GM11168 (cell line): ENCODE data around the gene ESYT2.

Experiments used
- in situ Hi-C: fragments of 300-500 bp; cut with MboI; formaldehyde crosslinking; loops from one replicate; pipeline ENCODE4 v1.12.0; 2022; ENCODE audit warnings: low sequenced_read_pairs; ENCODE audit not compliant: unreplicated experiment

Gene ESYT2

DNA sequence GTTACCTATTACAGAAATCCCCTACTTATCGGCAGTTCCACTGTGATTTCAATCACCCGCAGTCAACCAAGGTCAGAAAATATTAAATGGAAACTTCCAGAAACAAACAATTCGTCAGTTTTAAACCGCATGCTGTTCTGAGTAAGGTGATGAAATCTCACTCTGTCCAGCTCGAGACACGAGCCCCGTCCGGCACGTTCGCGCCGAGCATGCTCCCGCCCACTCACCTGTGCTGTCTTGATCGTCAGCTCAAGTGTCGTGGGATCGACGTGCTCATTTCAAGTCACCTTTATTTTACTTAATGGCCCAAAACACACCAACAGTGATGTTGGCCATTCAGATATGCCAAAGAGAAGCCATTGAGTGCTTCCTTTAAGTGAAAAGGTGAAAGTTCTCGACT, 21.2 kb downstream of the ESYT2 start:
- in situ Hi-C loops = no loop called here

DNA sequence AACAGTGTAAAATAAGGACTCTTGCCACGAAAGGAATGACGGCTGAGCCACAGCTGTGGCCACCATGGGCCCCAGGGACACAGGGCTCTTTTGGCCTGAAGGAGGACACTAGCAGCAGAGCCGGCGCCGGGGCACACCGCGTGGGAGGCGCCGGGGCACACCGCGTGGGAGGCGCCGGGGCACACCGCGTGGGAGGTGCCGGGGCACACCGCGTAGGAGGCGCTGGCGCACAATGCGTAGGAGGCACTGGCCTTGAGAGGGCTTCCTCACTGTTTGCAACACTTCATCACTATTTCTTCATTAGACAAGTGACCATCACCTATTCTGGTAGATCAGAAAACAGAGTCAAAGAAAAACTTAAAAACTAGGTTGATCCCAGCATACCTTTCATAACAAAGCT, 23.4 kb downstream of the ESYT2 start:
- in situ Hi-C loops = no loop called here

DNA sequence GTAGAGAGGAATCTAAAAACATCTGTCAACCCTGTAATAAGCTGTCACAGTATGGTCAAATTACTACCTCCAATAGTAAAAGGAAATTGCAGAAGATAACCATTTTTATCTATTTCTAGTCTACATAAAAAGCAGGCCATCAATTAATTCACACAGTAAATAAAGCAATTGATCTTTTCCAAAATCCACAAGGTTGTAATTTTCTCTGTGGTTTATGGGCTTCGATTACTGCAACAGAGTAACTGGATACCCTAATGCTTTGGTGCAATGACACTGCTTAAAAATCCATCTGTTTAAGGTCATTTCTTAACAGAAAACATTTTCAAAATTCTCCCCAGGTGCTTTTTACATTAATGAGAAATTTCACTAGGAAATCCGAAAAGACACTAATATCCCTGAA, 23.9 kb downstream of the ESYT2 start:
- in situ Hi-C loops = no loop called here

DNA sequence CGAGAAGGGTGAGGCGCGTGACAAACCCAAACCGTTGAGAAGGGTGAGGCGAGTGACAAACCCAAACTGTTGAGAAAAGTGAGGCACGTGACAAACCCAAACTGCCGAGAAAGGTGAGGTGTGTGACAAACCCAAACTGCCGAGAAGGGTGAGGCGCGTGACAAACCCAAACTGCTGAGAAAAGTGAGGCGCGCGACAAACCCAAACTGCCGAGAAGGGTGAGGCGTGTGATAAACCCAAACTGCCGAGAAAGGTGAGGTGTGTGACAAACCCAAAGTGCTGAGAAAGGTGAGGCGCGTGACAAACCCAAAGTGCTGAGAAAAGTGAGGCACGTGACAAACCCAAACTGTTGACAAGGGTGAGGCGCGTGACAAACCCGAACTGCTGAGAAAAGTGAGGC, 25.0 kb downstream of the ESYT2 start:
- in situ Hi-C loops = no loop called here

DNA sequence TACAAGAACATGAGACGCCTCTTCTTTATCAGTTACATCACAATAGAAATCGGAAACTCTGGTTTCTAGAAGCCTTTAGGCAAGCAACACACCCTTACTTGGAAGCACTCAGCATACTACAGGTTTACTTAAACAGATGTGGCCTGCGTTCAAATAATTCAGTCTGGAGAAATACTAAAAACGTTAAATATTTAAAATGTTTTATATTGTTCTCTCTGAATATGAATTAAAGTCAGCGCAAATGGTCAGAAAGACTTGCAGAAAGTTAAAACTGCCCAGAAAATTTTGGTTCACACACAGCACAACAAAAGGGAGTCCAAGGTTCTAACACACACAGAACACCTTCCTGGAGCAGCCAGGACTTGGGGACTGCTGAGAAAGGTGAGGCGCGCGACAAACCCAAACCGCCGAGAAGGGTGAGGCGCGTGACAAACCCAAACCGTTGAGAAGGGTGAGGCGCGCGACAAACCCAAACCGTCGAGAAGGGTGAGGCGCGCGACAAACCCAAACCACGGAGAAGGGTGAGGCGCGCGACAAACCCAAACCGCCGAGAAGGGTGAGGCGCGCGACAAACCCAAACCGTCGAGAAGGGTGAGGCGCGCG, 25.8 kb downstream of the ESYT2 start:
- in situ Hi-C loops = no loop called here

DNA sequence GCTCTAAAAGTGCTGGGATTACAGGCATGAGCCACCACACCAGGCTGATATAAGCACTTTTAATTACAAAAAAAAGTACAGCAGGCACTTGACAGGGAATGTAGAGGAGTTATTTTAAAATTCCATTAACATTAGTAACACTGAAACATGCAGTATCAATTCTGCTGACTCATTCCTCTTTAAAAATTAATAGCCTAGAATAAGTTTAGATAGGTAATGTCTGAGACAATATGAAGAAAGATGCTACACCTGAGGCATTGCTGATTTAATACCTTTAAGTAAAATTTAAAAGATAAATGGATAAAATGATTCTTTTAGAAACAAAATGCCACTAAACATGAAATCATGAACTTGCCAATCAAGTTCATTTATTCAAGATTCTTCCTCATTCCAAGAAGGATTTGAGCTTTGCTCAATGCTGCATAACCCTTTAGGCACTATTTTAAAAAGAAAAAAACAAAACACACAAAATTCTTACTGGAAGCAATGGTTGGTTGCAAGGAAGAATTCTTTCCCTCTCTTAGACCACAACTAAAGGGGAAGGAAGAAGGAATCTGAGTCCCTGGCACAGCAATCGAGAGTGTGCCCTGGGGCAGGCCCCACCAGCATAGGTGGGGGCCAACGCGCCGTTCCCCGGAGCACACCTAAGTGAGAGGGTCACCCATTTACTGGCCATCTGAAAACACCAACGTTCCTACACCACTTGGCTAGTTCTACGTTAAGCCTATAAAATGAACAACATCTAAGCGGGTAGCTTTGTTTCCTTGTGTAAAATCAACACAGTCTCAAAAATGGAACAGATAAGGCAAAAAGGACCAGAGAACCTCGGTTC, 26.6 kb downstream of the ESYT2 start:
- in situ Hi-C loops = no loop called here

DNA sequence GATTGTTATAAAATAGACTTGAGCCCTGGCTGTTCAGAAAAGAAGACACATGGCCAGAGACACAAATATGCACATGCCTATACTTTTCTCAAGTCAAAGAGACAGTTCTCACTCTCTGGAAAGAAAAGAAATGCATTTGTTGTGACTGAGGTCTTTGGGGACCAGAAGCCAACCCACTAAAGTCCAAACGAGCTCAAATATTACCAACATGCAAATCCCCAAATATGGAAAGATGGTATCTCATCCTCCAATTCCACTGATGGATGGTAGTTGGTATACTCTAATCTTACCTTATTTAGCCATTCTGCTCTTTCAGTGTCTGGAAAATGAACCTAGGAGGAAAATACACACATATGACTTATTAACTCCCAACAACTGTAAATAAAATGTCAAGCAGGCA, 30.6 kb downstream of the ESYT2 start:
- in situ Hi-C loops = no loop called here

DNA sequence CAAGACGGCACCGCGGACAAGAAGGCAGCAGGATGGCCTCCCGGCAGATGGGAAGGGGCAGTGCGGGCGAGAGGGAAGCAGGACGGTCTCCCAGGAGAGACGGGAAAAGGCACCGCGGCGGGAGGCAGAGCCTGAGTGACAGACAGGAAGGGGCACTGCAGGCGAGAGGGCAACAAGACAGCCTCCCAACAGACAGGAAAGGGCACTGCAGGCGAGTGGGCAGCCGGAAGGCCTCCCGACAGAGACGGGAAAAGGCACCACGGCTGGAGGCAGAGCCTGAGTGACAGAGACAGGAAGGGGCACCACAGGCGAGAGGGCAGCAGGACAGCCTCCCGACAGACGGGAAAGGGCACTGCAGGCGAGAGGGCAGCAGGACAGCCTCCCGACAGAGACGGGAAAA, 32.6 kb downstream of the ESYT2 start:
- in situ Hi-C loops = no loop called here

DNA sequence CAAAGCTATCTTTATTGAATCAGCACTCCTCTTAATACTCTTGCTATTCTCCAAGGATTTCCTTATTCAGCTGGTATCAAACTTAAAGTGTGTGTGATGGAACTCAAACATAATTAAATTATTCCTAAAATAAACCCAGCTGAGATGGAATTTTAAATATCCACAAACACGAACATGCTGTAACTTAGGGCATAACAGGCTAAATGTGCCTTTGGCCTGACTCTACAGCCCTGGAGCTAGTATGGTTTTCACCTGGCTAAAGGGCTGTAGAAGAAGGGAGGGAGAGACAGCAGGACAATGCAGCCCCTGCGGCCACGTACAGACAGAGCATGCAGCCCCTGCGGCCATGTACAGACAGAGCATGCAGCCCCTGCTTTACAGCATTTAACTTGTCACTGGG, 34.0 kb downstream of the ESYT2 start:
- in situ Hi-C loops = no loop called here

GRCh38 chr7:158791107-158791506, 38.2 kb downstream of the ESYT2 start:
- in situ Hi-C loops = no loop called here

- in situ Hi-C loops = no loop called here
Observed at GRCh38 chr7:158789842-158790241, 39.5 kb downstream of the ESYT2 start.

DNA sequence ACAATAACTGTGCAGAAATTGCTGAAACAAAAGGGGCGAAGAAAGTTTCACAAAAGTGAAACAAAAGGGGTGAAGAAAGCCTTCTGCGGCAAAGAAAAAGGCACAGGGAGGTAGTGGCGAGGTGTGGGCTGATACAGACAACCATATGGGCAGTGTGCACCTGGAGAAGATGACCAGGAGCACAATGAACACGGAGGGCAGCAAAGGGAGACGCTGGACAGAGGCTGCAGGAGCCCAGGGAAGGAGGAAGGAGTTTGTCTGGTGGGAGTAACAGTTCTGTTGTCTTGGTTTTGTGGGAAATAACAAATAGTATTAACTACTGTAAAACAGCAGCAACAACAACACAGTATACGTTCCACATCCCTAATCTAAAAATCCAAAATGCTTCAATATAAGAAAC, 42.4 kb downstream of the ESYT2 start:
- in situ Hi-C loops = no loop called here

- in situ Hi-C loops = no loop called here
Observed at GRCh38 chr7:158784270-158784669, 45.0 kb downstream of the ESYT2 start.

- in situ Hi-C loops = no loop called here
Observed at GRCh38 chr7:158783595-158783994, 45.7 kb downstream of the ESYT2 start.

GRCh38 chr7:158782761-158783401, 46.4 kb downstream of the ESYT2 start:
- in situ Hi-C loops = no loop called here

- in situ Hi-C loops = no loop called here
Observed at GRCh38 chr7:158781974-158782664, 47.2 kb downstream of the ESYT2 start.

- in situ Hi-C loops = no loop called here
Observed at GRCh38 chr7:158781217-158781973, 47.9 kb downstream of the ESYT2 start.

DNA sequence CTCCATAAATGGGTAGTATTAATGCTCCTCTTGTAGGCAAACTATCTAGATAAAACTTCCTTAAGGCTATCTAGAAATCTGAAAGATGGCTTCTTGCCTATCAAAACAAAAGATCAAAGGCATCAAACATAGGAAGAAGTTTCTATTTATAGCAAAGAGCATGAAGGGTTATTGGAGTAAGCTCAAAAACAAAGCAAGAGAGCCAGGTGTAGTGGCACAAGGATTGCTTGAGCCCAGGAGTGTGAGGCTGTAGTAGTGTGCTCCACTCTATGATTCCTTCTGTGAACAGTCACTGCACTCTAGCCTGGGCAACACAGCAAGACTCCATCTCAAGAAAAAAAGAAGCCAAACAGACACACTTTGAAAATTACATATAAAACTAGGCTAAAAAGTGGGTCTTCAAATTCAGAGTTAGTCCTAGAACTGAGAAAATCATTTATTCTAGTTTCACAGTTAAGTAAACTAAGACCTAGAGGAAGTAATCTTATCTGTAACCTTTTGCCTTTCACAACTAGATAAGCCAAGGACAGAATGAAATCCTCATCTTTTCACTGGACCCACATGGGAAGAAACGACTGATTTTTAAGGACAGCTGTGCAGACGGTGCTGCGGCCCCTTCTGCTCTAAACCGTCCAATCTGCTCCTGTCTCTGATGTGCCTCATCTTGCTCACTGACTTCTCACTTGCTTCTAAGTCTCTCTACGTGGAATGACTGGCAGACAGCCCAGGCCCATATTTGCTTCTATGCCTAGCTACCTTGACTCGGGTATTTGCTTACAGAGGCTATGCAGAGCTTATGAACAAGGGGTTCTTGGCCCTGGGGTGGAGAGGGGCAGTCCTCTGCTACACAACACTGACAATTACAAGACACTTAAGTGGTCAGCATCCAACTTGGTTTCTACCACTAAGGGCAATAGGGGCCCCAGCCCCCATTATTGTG, 50.0 kb downstream of the ESYT2 start:
- in situ Hi-C loops = no loop called here

DNA sequence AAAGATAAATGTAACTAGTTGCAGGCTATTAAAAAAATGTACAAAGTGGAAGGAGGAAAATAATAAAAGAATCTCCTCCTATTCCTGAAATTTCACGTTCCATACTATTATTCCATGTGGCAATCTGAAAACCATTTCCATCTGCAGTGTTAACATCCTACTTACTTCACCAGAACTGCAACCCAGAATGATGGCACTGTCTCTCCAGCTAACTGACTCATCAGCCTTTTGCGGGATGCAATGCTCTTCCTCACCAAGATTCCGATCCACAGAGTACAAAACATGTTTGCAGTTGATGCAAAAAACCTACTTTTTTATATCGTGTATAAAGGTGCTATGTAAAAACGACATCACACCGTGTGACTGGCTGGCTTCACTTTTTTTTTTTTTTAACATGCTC, 50.8 kb downstream of the ESYT2 start:
- in situ Hi-C loops = no loop called here
